ENCODE results near the gene ACAD8.

- no peak for TF ChIP-seq CTCF (IDR thresholded peaks at IDR 0.05)
- TF ChIP-seq POLR2AphosphoS5 (IDR thresholded peaks at IDR 0.05) = no peak
These were observed 11.0 kb upstream of the ACAD8 start for GRCh38 chr11:134242376-134242775.
